ENCODE results near the gene DSCAML1.

DNA sequence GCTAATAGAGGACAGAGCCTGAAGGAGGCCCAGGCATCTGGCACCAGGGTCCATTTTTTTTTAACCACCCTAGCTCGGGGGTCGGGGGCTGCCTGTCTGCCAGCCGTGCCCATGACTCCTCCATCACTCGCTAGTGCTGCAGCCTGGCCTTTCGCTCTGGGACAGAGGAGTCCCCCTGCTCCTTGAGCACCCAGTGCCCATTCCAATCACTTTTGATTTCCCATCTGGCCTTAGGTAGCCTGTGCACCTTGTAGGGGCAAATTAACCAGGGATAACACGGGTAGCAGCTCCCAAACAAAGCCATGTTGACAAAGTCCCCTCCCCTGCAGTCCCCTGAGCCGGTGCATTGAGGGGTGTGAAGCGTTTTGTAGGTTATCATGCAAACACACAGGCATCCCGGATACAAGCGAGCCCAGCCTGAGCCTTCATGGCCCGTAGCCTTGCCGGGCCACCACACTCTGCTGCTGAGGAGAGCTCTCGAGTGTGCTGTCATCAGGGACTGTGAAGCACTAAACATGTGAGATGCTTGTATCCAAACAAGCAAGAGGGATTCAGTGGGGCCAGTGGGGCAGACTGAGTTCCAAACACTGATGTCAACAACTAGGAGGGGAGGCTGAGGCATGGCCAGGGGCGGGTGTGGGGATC, 208.7 kb downstream of the DSCAML1 start:
- TF ChIP-seq, protein P1, sequence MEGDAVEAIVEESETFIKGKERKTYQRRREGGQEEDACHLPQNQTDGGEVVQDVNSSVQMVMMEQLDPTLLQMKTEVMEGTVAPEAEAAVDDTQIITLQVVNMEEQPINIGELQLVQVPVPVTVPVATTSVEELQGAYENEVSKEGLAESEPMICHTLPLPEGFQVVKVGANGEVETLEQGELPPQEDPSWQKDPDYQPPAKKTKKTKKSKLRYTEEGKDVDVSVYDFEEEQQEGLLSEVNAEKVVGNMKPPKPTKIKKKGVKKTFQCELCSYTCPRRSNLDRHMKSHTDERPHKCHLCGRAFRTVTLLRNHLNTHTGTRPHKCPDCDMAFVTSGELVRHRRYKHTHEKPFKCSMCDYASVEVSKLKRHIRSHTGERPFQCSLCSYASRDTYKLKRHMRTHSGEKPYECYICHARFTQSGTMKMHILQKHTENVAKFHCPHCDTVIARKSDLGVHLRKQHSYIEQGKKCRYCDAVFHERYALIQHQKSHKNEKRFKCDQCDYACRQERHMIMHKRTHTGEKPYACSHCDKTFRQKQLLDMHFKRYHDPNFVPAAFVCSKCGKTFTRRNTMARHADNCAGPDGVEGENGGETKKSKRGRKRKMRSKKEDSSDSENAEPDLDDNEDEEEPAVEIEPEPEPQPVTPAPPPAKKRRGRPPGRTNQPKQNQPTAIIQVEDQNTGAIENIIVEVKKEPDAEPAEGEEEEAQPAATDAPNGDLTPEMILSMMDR (IDR thresholded peaks at IDR 0.05), result no peak
- no peak for TF ChIP-seq POLR2A (IDR thresholded peaks at IDR 0.05)

All from uterus (tissue), 2 donors.